Activated T-cell treated with anti-CD3 and anti-CD28 coated beads, Interleukin-2, amount 50 U/mL, for 4 hours (primary cell): Measurements from ENCODE around the gene KCNK7. TPM values are rescaled to one million over a fixed set of nuclear protein-coding genes. Genes with fewer than 3 reads are reported as not detected.

Source experiments
- ATAC-seq, 2 donors: fragments of 200-7000 bp; cut with Tn5 transposase; one replicate each; pipeline ENCODE4 v1.10.0; 2021
- DNase-seq: peaks from one replicate; pipeline ENCODE4 v3.0.0-alpha.2; 2020
- H3K27me3 Mint-ChIP-seq: one replicate; pipeline ENCODE4 v1.8.0; 2021; ENCODE audit warnings: low read depth, mixed read lengths
- H3K36me3 Mint-ChIP-seq: one replicate; pipeline ENCODE4 v1.8.0; 2022; ENCODE audit warnings: mixed read lengths; ENCODE audit not compliant: insufficient read depth
- H3K4me1 Mint-ChIP-seq: one replicate; pipeline ENCODE4 v1.8.0; 2021; ENCODE audit warnings: low read depth, mixed read lengths
- H3K4me3 Mint-ChIP-seq: one replicate; pipeline ENCODE4 v1.8.0; 2021; ENCODE audit warnings: mild to moderate bottlenecking, moderate library complexity, mixed read lengths
- H3K9me3 Mint-ChIP-seq: one replicate; pipeline ENCODE4 v1.8.0; 2021; ENCODE audit warnings: mixed read lengths
- total RNA-seq, 3 donors: library from RNA; stranded (reverse); gene quantifications; one replicate each; pipeline ENCODE4 v1.2.1, GENCODE V29; 2021

The KCNK7 gene
- total RNA-seq, 3 donors from 2014 or later, result 1.4 to 2.1 (median 1.4) TPM

DNA sequence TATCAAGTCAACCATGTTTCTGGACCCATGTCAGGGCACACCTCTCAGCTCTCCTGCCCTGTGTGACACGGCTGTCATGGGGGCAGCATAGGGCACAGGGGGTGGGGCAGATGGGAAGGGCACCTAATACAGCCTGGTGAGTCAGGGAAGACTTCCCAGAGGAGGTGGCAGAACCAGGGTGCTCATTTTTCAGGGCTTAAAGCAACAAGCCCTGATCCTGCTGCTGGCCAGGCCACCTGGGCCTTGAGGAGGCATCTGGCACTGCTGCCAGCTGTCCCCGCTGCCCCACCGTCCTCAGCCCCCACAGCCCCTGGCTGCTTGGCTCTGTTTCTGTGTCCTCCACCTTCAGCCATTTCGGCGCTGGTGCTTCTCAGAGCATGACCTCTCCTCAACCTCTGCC is 14.1 kb upstream of the KCNK7 start:
- no peaks in the 10 kb centered on the region for H3K9me3 Mint-ChIP-seq
- no peaks in the 10 kb centered on the region for H3K27me3 Mint-ChIP-seq
- peaks cover 10% of the 10 kb centered on the region for H3K36me3 Mint-ChIP-seq

GRCh38 chr11:65609229-65609628 is 13.6 kb upstream of the KCNK7 start:
- no peak for ATAC-seq
- no peak for DNase-seq
- Mint-ChIP-seq H3K4me3 (no peak overlapping the region), H3K4me1 (peaks cover 42% of the 10 kb centered on the region), H3K36me3 (peaks cover 11% of the 10 kb centered on the region), H3K9me3 (no peaks in the 10 kb centered on the region), H3K27me3 (no peaks in the 10 kb centered on the region)

More for the DNA sequence above, 14.1 kb upstream of the KCNK7 start:
- H3K4me3 Mint-ChIP-seq, result no peak overlapping the region
- no peak for ATAC-seq
- no peak for DNase-seq
- H3K4me1 Mint-ChIP-seq, result peaks cover 42% of the 10 kb centered on the region

DNA sequence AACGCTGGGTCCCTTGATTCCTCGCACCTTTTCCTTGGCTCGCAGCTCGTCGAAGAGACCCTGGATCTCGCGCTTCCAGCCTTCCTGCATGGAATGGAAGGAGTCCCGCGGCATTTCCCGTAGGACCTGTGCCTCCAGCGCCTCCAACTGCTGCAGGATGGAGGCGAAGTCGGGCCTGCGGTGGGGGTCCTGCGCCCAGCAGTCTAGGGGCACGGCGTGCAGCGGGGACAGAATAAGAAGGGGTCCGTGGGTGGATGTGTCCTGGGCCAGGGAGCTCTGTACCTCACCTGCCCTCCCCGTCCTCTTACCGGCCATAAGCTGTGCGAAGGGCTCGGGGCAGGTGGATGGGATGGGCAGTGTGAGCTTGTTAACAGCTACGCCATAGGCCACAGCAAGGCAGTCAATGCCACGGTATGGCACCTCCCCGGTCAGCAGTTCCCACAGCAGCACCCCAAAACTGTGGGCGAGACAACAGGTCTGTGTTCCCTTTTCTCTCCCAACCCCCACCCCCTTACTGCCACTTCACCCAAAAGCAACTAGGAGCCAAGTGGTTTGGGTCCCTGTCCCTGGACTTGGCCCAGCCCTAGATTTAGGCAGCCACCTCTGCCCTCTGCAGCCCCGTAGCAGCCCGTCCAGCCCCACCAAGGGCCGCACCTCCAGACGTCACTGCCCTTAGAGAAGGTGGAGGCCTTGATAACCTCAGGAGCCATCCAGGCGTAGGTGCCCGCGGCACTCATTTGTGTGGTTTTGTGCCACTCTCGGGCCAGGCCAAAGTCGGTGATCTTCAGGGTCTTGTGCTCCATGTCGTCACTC is 12.2 kb upstream of the KCNK7 start:
- Mint-ChIP-seq H3K36me3 (peaks cover 14% of the 10 kb centered on the region), H3K4me3 (no peak overlapping the region), H3K4me1 (peaks cover 37% of the 10 kb centered on the region), H3K27me3 (no peaks in the 10 kb centered on the region), H3K9me3 (no peaks in the 10 kb centered on the region)
- ATAC-seq, result no peak
- no peak for DNase-seq

- Mint-ChIP-seq H3K9me3 (no peaks in the 10 kb centered on the region), H3K27me3 (no peaks in the 10 kb centered on the region), H3K36me3 (peaks cover 14% of the 10 kb centered on the region), H3K4me1 (peaks cover 31% of the 10 kb centered on the region), H3K4me3 (no peak overlapping the region)
- DNase-seq, result no peak
- peak; percentile 65 to 69 for ATAC-seq
These were observed 11.4 kb upstream of the KCNK7 start for GRCh38 chr11:65606876-65607613.

DNA sequence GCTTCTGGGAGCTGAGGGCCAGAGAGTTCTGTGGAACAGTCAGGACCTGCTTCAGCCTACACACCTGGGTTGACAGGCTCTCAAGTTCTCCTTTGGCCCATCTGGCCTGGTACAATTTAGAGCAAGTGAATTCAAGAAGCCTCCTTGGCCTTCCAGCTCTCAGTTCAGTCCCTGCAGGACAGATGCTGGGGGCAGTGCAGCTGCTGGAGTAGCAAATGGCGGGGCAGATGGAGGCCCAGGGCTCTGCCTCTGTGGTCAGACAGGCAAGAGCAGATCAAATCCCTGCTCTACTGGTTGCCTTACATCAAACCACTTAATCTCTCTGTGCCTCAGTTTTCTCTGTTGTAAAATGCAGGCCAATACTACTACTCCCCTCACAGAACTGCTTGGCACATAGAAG is 8.7 kb upstream of the KCNK7 start:
- Mint-ChIP-seq H3K27me3 (no peaks in the 10 kb centered on the region), H3K4me1 (peaks cover 5% of the 10 kb centered on the region), H3K4me3 (no peak overlapping the region), H3K36me3 (peaks cover 10% of the 10 kb centered on the region), H3K9me3 (no peaks in the 10 kb centered on the region)
- no peak for ATAC-seq
- no peak for DNase-seq

DNA sequence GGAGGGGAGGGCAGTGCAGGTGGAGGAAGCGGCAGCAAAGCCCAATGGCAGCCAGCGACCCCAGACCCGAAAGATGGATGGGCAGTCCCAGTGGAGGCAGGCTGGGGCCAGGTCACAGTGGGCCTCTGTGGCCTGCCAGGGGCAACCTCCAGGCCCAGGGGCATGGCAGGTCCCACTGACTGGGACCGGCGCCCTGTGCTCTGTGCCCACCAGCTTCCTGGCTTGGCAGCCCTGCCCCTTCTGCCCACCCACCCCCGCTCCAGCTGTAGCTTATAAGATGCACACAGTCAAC is 4.3 kb upstream of the KCNK7 start:
- H3K4me3 Mint-ChIP-seq, result no peak overlapping the region
- peaks cover 8% of the 10 kb centered on the region for H3K36me3 Mint-ChIP-seq
- H3K4me1 Mint-ChIP-seq, result peaks cover 6% of the 10 kb centered on the region
- ATAC-seq, result no peak
- DNase-seq, result no peak
- no peaks in the 10 kb centered on the region for H3K27me3 Mint-ChIP-seq
- H3K9me3 Mint-ChIP-seq, result no peaks in the 10 kb centered on the region

DNA sequence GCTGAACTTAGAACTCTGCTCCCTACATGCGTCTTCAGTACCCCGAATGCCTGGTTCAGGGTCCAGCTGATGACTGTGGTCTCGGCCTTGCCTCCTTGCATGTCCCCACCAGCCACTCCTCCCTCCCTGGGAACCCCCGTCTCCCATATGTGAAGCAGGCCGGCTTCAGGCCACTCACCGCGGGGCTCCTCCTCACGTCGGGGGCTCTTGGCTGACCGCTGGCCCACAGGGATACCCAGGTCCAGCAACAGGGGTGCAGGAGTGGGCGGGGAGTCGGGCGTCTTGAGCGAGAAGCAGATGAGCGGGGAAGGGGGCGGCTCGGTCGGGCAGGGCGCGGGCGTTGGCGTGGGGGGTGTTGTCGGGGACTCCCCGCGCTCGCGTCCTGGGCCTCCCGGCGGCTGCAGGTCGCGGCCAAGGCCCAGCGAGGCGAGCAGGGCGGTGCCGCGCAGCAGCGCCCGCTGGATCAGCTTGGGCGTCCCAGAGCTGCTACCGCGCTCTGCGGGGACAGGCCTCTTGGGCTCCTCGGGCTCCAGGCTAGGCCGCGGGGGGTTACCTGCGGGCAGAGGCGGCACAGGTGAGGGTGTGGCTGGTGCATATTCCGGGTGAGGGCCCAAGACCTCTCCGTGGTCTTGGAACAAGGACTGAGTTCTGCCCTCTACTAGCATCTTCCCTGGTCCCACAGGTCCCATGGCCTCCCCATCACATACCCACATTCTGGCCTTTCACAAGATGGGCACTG is 3.8 kb upstream of the KCNK7 start:
- no peak for ATAC-seq
- H3K36me3 Mint-ChIP-seq, result peaks cover 7% of the 10 kb centered on the region

GRCh38 chr11:65598258-65598699 is 2.7 kb upstream of the KCNK7 start:
- H3K4me3 Mint-ChIP-seq, result no peak overlapping the region
- DNase-seq, result no peak

More for the DNA sequence above, 3.8 kb upstream of the KCNK7 start:
- H3K9me3 Mint-ChIP-seq, result no peaks in the 10 kb centered on the region
- H3K4me3 Mint-ChIP-seq, result no peak overlapping the region
- DNase-seq, result no peak
- no peaks in the 10 kb centered on the region for H3K27me3 Mint-ChIP-seq
- H3K4me1 Mint-ChIP-seq, result peaks cover 8% of the 10 kb centered on the region

DNA sequence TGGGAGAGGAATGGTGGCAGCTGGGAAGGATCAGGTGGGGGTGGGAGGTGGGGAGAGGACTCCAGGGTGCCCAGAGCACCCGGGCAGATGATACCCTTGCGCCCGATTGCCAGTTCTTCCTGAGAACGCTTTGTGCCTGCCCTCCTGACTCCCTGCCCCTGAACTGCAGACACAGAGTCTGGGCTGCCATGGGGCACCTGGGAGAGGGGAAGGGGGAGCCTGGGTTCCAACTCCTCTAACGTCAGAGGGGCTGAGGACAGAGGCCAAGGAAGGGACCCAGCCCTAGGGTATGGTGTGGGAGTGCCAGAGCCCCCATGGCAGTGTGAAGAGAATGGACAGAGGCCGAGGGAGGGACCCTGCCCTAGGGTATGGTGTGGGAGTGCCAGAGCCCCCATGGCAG is 920 bp upstream of the KCNK7 start:
- DNase-seq (no peak), ATAC-seq (no peak)
- peaks cover 8% of the 10 kb centered on the region for H3K4me1 Mint-ChIP-seq
- H3K4me3 Mint-ChIP-seq, result no peak overlapping the region
- no peaks in the 10 kb centered on the region for H3K9me3 Mint-ChIP-seq
- H3K27me3 Mint-ChIP-seq, result no peaks in the 10 kb centered on the region
- peaks cover 4% of the 10 kb centered on the region for H3K36me3 Mint-ChIP-seq

More at GRCh38 chr11:65598258-65598699, 2.7 kb upstream of the KCNK7 start:
- Mint-ChIP-seq H3K4me1 (peaks cover 8% of the 10 kb centered on the region), H3K9me3 (no peaks in the 10 kb centered on the region), H3K27me3 (no peaks in the 10 kb centered on the region), H3K36me3 (peaks cover 4% of the 10 kb centered on the region)
- no peak for ATAC-seq

- H3K27me3 Mint-ChIP-seq, result no peaks in the 10 kb centered on the region
- no peaks in the 10 kb centered on the region for H3K9me3 Mint-ChIP-seq
- no peak overlapping the region for H3K4me3 Mint-ChIP-seq
- H3K36me3 Mint-ChIP-seq, result peaks cover 7% of the 10 kb centered on the region
- DNase-seq, result no peak
- H3K4me1 Mint-ChIP-seq, result peaks cover 8% of the 10 kb centered on the region
- no peak for ATAC-seq
These were observed 469 bp downstream of the KCNK7 start for GRCh38 chr11:65595131-65595530.

DNA sequence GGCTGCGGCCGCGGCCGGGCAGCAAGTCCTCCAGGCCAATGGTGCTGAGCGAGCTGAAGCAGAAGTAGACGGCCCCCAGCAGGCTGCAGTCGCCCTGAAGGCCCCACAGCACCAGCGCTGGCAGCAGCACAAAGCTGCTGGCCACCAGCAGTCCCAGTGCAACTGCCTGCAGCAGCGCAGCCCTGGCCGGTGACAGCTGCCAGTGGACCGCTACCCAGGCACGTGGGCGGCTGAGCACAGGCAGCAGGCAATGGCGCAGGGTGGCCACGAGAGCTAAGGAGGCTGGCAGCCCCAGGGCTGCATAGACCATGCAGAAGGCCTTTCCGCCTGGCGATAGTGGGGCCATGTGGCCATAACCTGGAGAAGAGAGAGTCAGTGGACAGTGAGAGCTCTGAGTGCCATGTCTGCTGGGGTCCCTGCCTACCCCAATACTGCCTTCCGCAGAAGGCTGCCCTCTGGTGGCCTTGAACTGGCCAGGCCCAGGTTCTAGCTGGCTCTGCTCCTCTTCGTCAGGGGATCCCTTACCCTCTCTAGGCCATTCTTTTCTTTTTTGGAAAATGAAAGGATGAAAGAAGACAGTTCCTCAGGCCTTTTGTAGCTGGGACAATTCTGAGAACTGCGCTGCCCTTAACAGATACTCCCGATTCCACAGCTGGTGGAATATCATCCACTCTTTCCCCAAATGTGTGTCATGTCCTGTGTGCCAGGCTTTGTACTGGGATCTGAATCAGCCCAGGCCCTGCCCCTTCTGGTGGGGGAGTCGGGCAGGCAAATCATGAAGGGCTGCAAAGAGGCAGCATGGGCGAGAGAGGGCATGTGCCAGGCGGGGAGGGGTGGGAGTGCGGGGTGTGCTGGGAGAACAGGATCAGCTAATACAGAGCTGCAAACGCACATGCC is 1.8 kb downstream of the KCNK7 start:
- no peaks in the 10 kb centered on the region for H3K27me3 Mint-ChIP-seq
- peaks cover 14% of the 10 kb centered on the region for H3K4me1 Mint-ChIP-seq
- peaks cover 7% of the 10 kb centered on the region for H3K36me3 Mint-ChIP-seq
- no peak overlapping the region for H3K4me3 Mint-ChIP-seq
- peak; percentile 46 for DNase-seq
- no peaks in the 10 kb centered on the region for H3K9me3 Mint-ChIP-seq
- ATAC-seq, result peak; percentile 46 to 54

DNA sequence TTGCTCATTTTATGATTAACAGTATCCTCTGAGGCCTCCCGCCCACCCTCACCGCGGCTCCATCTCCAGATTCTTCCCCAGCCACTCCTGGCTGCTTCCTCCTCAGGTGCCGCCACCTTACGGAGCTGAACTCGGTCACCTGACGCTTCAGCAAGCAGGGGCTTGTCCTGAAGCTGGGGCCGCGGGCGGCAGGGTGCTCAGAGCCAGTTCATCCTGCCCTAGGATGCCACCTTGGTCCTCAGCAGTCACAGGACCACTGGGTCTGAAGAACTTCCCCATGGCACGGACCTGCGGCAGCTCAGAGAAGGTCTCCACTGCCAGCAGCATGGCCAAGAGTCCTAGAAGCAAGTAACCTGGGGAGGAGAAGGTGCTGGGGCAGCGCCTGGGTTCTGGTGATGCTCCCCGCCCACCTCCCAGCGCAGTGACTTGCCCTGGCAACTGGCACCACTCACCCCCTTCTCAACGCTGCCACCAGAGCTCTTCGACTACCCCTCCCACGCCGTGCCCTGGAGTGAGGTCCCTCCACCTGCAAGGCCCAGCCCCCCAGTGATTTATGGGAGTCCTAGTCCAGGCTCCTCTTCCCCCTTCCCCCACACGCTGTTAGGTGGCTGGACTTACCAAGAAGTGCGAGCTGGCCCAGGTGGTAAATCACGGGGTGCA is 2.6 kb downstream of the KCNK7 start:
- Mint-ChIP-seq H3K36me3 (peaks cover 7% of the 10 kb centered on the region), H3K9me3 (no peaks in the 10 kb centered on the region), H3K4me3 (no peak overlapping the region), H3K27me3 (no peaks in the 10 kb centered on the region), H3K4me1 (peaks cover 22% of the 10 kb centered on the region)
- DNase-seq, result no peak
- ATAC-seq, result no peak
